Activated T-helper 17 cell treated with anti-CD3 and anti-CD28 coated beads, Interleukin-2, amount 50 U/mL, for 72 hours (primary cell): ENCODE results near the gene MOV10. TPM values are rescaled to one million over a fixed set of nuclear protein-coding genes. Genes with fewer than 3 reads are reported as not detected.

Experiments used
- ATAC-seq: fragments of 150-1000 bp; cut with Tn5 transposase; replicated peaks from 2 replicates; pipeline ENCODE4 v1.10.0; 2021; ENCODE audit warnings: mild to moderate bottlenecking, moderate library complexity
- H3K27ac Mint-ChIP-seq: one replicate; pipeline ENCODE4 v1.8.0; 2022; ENCODE audit warnings: mixed read lengths
- H3K27me3 Mint-ChIP-seq: one replicate; pipeline ENCODE4 v1.8.0; 2022; ENCODE audit warnings: mixed read lengths
- H3K36me3 Mint-ChIP-seq: one replicate; pipeline ENCODE4 v1.8.0; 2022; ENCODE audit warnings: low read depth, mild to moderate bottlenecking, mixed read lengths
- H3K4me1 Mint-ChIP-seq: one replicate; pipeline ENCODE4 v1.8.0; 2022; ENCODE audit warnings: mixed read lengths
- H3K4me3 Mint-ChIP-seq: one replicate; pipeline ENCODE4 v1.8.0; 2022; ENCODE audit warnings: mild to moderate bottlenecking, mixed read lengths
- H3K9me3 Mint-ChIP-seq: one replicate; pipeline ENCODE4 v1.8.0; 2022; ENCODE audit warnings: mixed read lengths
- total RNA-seq, 2 donors: library from RNA; stranded (reverse); gene quantifications; one replicate each; pipeline ENCODE4 v1.2.3, GENCODE V29; 2022

Gene MOV10
- total RNA-seq, 2 donors from 2014 or later = 54.7 to 59.3 TPM

- Mint-ChIP-seq H3K27ac (no peak overlapping the region), H3K36me3 (no peaks in the 10 kb centered on the region), H3K4me1 (peaks cover 11% of the 10 kb centered on the region), H3K27me3 (peaks cover 4% of the 10 kb centered on the region), H3K4me3 (no peak overlapping the region), H3K9me3 (no peaks in the 10 kb centered on the region)
- no peak for ATAC-seq
Measured at GRCh38 chr1:112710586-112710985, 36.1 kb downstream of the MOV10 start.

DNA sequence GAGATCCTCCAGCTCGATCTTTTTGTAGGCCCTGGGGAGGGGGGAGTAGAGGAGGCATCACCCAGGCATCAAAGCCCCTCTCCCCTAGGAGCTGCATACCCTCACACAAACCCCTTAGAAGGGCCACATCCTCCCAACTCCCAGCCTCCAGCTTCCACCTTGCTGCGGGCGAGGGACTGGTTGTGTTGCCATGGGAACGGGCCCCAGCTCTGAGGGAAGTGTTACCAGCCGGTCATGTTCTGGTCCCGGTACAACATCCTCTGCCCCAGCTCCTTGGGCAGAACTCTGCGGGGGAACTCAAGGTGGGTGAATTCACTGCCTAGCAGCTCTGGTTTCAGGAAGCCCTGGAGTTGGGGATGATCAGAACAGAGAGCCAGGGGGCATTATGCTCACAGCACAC is 36.6 kb downstream of the MOV10 start:
- Mint-ChIP-seq H3K27me3 (peaks cover 4% of the 10 kb centered on the region), H3K9me3 (no peaks in the 10 kb centered on the region), H3K4me3 (no peak overlapping the region), H3K36me3 (no peaks in the 10 kb centered on the region), H3K4me1 (peaks cover 10% of the 10 kb centered on the region), H3K27ac (no peak overlapping the region)
- ATAC-seq = no peak

GRCh38 chr1:112711670-112712069 is 37.2 kb downstream of the MOV10 start:
- peaks cover 4% of the 10 kb centered on the region for H3K27me3 Mint-ChIP-seq

GRCh38 chr1:112712191-112712590 is 37.7 kb downstream of the MOV10 start:
- H3K9me3 Mint-ChIP-seq = no peaks in the 10 kb centered on the region
- peaks cover 4% of the 10 kb centered on the region for H3K27me3 Mint-ChIP-seq
- peaks cover 10% of the 10 kb centered on the region for H3K4me1 Mint-ChIP-seq
- no peaks in the 10 kb centered on the region for H3K36me3 Mint-ChIP-seq
- no peak for ATAC-seq
- H3K4me3 Mint-ChIP-seq = no peak overlapping the region
- no peak overlapping the region for H3K27ac Mint-ChIP-seq

More at GRCh38 chr1:112711670-112712069, 37.2 kb downstream of the MOV10 start:
- H3K4me1 Mint-ChIP-seq = peaks cover 10% of the 10 kb centered on the region
- ATAC-seq = no peak
- H3K27ac Mint-ChIP-seq = no peak overlapping the region
- H3K36me3 Mint-ChIP-seq = no peaks in the 10 kb centered on the region
- H3K9me3 Mint-ChIP-seq = no peaks in the 10 kb centered on the region
- no peak overlapping the region for H3K4me3 Mint-ChIP-seq

DNA sequence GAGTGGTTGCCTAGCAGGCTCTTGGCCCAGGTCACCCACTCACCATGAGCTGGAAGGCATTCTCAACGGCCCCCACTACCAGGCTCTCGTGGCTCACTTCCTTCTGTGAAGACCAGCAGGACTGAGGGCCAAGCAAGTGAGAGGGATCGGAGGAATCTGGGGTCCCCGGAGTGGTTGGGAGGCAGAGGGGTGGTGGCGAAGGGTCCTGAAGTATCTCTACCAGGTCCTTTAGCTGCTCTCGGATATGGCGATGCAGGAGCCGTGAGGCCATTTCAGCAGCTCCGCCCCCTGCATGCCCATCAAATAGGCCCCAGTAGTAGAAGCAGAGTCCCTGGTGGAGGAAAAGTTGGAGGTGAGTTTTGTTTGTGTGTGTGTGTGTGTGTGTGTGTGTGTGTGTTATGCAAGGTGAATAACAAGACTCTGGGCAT is 38.3 kb downstream of the MOV10 start:
- H3K4me1 Mint-ChIP-seq = peaks cover 10% of the 10 kb centered on the region
- no peak overlapping the region for H3K27ac Mint-ChIP-seq
- ATAC-seq = no peak
- no peaks in the 10 kb centered on the region for H3K36me3 Mint-ChIP-seq
- no peaks in the 10 kb centered on the region for H3K9me3 Mint-ChIP-seq
- peaks cover 4% of the 10 kb centered on the region for H3K27me3 Mint-ChIP-seq
- H3K4me3 Mint-ChIP-seq = no peak overlapping the region

GRCh38 chr1:112713466-112714312 is 39.2 kb downstream of the MOV10 start:
- H3K27ac Mint-ChIP-seq = no peak overlapping the region
- ATAC-seq = no peak
- peak overlapping the region; percentile 75 for H3K4me3 Mint-ChIP-seq
- H3K4me1 Mint-ChIP-seq = peaks cover 10% of the 10 kb centered on the region
- H3K36me3 Mint-ChIP-seq = no peaks in the 10 kb centered on the region
- H3K9me3 Mint-ChIP-seq = no peaks in the 10 kb centered on the region
- peaks cover 4% of the 10 kb centered on the region for H3K27me3 Mint-ChIP-seq

DNA sequence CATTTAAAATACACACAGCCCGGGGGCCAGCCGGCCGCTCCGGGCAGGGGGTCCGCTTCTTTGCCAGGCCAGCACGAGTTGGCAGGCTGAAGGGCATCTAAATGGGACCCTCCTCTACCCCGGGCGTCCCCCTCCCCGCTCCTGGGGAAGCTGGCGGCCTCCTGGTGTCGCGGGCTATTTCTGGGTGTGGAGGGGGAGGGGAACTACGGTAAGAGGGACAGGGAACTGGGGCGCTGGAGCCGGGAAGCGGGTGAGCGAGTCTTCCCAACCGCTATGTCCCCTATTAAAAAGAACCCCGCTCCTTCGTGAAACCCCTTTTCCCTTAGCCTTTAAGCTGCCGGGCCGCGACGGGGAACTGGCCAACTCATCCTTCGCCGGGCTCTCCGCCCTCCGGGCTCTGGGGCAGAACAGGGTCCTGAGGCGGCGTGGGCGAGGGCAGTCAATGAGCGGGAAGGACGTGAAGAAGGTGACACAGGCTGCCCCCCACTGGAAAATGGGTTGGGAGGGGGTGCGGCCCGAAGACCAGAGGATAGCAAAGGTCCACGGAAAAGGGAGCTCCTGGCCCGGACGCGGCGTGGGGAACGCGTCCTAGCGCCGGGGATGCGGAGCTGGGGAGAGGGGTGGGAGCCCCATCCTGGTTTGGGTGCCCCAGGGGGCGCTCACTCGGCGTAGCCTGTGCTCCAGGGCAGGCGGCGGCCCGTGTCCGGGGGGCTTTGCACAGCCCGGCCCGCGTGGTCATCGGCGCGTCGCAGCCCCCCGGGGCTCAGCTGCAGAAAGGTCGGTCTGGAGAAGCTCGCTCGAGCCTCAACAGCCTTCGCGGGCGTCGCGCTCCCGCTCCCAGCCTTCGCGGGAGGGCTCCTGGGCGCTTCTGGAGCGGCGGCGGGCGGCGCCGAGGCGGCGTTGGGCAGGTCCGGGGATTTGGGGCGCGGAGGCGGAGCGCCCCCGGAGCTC is 40.1 kb downstream of the MOV10 start:
- Mint-ChIP-seq H3K4me3 (peak overlapping the region; percentile 75), H3K4me1 (peaks cover 6% of the 10 kb centered on the region), H3K27me3 (peaks cover 4% of the 10 kb centered on the region), H3K36me3 (no peaks in the 10 kb centered on the region), H3K9me3 (no peaks in the 10 kb centered on the region), H3K27ac (no peak overlapping the region)
- no peak for ATAC-seq

- peak within 1 kb of the TSS; percentile 36 for H3K27ac Mint-ChIP-seq
- no peaks in the 10 kb centered on the region for H3K36me3 Mint-ChIP-seq
- peaks cover 4% of the 10 kb centered on the region for H3K4me1 Mint-ChIP-seq
- peaks cover 4% of the 10 kb centered on the region for H3K27me3 Mint-ChIP-seq
- no peaks in the 10 kb centered on the region for H3K9me3 Mint-ChIP-seq
- H3K4me3 Mint-ChIP-seq = peak within 1 kb of the TSS; percentile 84
- ATAC-seq = peak; percentile 86
Measured at GRCh38 chr1:112715264-112716053, 41.0 kb downstream of the MOV10 start, which contains the start of gene PPM1J. Gene PPM1J (minus strand): TSS chr1:112715332. CDS start chr1:112715301, 31 bp downstream.

DNA sequence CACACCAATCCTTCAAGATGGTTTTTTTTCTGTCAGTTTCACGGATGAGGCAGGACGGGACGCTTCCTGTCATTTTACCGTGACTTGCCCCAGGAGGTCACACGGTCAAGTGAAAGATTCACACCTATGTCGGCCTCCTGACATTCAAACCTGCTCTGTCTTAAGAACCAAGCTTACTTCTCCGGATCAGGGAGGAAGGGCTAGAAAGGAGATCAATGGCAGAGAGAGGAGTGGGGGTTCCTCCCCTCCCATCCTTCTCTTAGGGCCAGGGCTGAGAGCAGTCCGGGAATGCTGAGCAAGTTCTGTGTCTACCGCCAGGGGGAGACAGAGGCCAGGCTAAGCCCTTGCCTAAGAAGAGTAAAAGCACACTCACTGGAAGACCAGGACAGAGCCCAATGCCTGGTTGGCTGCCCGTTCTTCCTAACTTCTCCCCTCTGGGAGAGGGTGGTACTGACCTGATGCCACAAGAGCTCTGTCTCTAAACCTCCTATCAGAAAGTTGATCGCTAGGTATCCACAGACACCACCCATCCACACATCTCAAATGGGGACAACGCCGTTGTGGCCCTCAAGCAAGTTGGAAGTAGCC is 41.8 kb downstream of the MOV10 start:
- Mint-ChIP-seq H3K9me3 (no peaks in the 10 kb centered on the region), H3K27ac (peak overlapping the region; percentile 36), H3K27me3 (peaks cover 4% of the 10 kb centered on the region), H3K36me3 (no peaks in the 10 kb centered on the region), H3K4me3 (peak overlapping the region; percentile 84), H3K4me1 (peaks cover 4% of the 10 kb centered on the region)
- peak; percentile 55 for ATAC-seq

DNA sequence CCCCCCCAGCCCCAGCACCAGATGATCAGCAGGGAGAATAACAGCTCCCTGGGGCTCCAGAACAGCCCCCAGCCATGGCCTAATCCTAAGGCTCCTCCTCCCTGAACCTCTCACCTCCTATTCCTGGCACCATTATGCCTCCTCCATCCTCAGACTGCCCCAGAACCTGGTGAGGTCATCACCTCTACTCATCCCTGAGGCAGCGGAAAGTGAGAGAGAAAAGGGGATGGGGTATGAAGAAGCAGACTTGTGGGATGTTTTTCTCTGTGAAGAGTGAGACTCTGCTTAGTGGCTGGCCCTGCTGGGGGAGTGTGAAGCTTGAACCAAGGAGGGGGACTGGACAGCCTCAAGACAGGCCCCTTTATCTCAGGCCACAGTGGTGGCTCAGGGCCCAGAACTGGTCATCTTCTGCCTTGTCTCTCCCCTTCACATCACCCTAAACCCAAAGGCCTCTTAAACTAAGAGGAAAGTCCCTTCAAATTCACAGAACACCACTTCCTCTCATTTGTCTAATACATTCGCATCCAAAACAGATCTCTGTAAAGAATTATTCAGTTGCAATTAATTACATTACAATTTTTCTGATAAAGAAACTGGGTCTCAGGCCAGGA is 42.9 kb downstream of the MOV10 start:
- Mint-ChIP-seq H3K9me3 (no peaks in the 10 kb centered on the region), H3K4me1 (peaks cover 4% of the 10 kb centered on the region), H3K27ac (no peak overlapping the region), H3K27me3 (peaks cover 4% of the 10 kb centered on the region), H3K4me3 (no peak overlapping the region), H3K36me3 (no peaks in the 10 kb centered on the region)
- ATAC-seq = no peak

GRCh38 chr1:112718691-112719418 is 44.4 kb downstream of the MOV10 start:
- Mint-ChIP-seq H3K36me3 (no peaks in the 10 kb centered on the region), H3K4me1 (peaks cover 8% of the 10 kb centered on the region), H3K27me3 (peaks cover 7% of the 10 kb centered on the region), H3K27ac (no peak overlapping the region), H3K9me3 (no peaks in the 10 kb centered on the region), H3K4me3 (peak overlapping the region; percentile 31)
- peak; percentile 42 for ATAC-seq

GRCh38 chr1:112719706-112720105 is 45.2 kb downstream of the MOV10 start:
- Mint-ChIP-seq H3K4me3 (no peak overlapping the region), H3K36me3 (no peaks in the 10 kb centered on the region), H3K27me3 (peaks cover 4% of the 10 kb centered on the region), H3K27ac (no peak overlapping the region), H3K4me1 (peaks cover 5% of the 10 kb centered on the region), H3K9me3 (no peaks in the 10 kb centered on the region)
- no peak for ATAC-seq

- H3K9me3 Mint-ChIP-seq = no peaks in the 10 kb centered on the region
- no peak overlapping the region for H3K27ac Mint-ChIP-seq
- no peak overlapping the region for H3K4me3 Mint-ChIP-seq
- peaks cover 5% of the 10 kb centered on the region for H3K4me1 Mint-ChIP-seq
- H3K36me3 Mint-ChIP-seq = no peaks in the 10 kb centered on the region
- H3K27me3 Mint-ChIP-seq = peaks cover 4% of the 10 kb centered on the region
- no peak for ATAC-seq
Measured at GRCh38 chr1:112720800-112721199, 46.3 kb downstream of the MOV10 start.
